Measurements from ENCODE around the gene KCND3. TPM values are rescaled to one million over a fixed set of nuclear protein-coding genes. Genes with fewer than 3 reads are reported as not detected.
"Not testable (repeated sequence)": the region's sequence is repeated elsewhere in the genome, so short reads cannot be mapped to it uniquely, and the experiment has no call there.

The KCND3 gene
- total RNA-seq, 1 experiment from 2014 or later: 0.10 TPM

DNA sequence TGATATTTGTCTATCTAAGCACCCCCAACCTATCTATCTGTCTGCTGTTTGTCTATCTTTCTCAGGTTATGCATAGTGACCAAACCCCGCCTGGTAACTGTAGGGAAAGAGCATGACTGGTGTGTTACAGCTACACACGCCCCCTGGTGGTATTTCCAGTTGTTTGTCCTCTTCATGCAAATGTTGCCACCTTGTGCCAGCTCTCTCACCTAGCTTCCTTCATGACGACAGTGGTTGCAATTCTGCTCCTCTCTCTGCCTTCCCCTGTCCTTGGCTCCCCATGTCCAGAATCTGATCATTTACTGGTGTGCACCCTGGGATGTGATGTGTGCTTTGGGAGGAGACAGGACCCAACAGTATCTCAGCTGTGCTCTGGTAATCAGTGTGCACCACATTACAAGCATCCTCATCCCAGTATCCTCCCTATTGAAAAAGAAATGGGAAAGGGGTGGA lies 242.2 kb downstream of the KCND3 start:
- no peaks in the 10 kb centered on the region for H3K36me3 ChIP-seq
- no peaks in the 10 kb centered on the region for H3K9me3 ChIP-seq
- H3K27me3 ChIP-seq: no peaks in the 10 kb centered on the region
- H3K4me3 ChIP-seq: no peak overlapping the region
- DNase-seq: peak; percentile 61

DNA sequence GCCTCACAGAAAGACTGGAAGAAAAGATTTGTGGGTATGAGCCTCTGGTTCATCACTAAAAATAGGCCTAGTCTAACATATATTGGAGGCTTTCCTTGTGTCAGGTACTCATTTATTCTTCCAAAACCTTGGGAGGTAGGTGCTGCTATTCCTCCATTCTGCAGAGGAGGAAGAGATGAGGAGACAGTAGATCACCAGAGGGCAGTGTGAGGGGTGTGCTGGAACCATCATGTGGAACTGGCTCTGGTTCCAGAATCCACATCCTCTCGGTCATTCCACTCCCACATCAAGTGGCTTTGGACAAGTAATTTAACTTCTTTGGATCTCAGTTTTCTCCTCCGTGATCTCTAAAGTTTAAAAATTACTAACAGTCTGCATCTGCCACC lies 242.9 kb downstream of the KCND3 start:
- Histone ChIP-seq H3K27me3 (0 out of 2 replicates have a peak, but pooled peaks cover 3% of the 10 kb centered on the region), H3K36me3 (no peaks in the 10 kb centered on the region), H3K4me3 (no peak overlapping the region), H3K9me3 (no peaks in the 10 kb centered on the region)
- no peak for DNase-seq

DNA sequence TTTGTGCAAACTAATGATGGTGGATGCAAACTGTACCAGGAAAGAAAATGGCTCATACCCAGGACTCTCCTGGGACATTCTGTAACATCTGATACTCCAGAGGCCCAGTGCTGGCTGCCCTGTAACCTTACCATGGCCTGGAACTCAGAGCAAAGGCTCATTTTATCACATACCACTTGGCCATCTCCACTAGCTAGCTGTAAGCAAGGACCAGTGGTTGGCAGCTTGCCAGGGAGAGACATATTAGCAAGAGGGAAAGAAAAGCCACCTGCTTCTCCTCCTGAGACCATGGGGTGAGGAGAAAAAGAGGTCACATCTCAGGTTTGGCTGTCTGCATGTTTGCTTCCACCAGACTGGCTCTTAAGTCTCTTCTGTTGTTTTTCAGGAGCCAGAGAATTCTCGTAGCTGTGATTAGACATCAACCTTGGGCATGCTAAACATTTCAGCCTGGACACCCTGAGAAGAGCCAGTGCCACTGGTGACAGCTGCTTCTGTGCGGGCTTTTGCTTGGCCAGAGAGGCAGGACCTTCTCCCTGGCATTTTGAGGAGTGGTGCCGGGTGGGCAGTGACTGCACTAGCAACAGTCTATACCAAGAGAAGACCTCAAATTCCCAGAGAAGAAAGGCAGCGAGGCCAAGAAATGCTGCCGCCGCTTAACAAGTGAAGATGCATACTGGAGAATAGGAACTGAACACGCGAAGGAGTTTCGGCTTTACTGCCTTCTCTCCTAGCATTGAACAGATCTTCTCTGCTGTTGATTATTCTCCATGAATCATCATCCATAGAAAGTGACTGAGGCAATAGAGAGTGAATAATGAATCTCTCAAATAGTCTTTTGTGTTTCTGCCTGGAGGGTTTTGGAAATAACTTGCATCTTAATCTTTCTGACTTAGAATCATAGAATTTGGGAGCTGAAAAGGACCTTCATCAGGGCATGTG lies 243.5 kb downstream of the KCND3 start:
- no peak for DNase-seq
- Histone ChIP-seq H3K4me3 (no peak overlapping the region), H3K27me3 (peaks cover 3% of the 10 kb centered on the region; the same call in 1 of the 2 replicates), H3K36me3 (no peaks in the 10 kb centered on the region), H3K9me3 (no peaks in the 10 kb centered on the region)

GRCh38 chr1:111743679-111744101 lies 245.8 kb downstream of the KCND3 start:
- peak; percentile 30 for DNase-seq
- Histone ChIP-seq H3K36me3 (no peaks in the 10 kb centered on the region), H3K9me3 (no peaks in the 10 kb centered on the region), H3K27me3 (peaks cover 9% of the 10 kb centered on the region), H3K4me3 (no peak overlapping the region)

GRCh38 chr1:111742938-111743549 lies 246.4 kb downstream of the KCND3 start:
- Histone ChIP-seq H3K36me3 (no peaks in the 10 kb centered on the region), H3K4me3 (no peak overlapping the region), H3K9me3 (no peaks in the 10 kb centered on the region), H3K27me3 (peaks cover 9% of the 10 kb centered on the region)
- no peak for DNase-seq

GRCh38 chr1:111742292-111742691 lies 247.2 kb downstream of the KCND3 start:
- not testable (repeated sequence) for H3K27me3 ChIP-seq, H3K9me3 ChIP-seq, H3K4me3 ChIP-seq, H3K36me3 ChIP-seq, DNase-seq

- Histone ChIP-seq H3K9me3 (no peaks in the 10 kb centered on the region), H3K4me3 (peak overlapping the region; percentile 56), H3K36me3 (no peaks in the 10 kb centered on the region), H3K27me3 (peaks cover 9% of the 10 kb centered on the region)
- DNase-seq: peak; percentile 67
These were observed 249.3 kb downstream of the KCND3 start for GRCh38 chr1:111739925-111740765.

GRCh38 chr1:111739194-111739924 lies 250.1 kb downstream of the KCND3 start, which contains the start of gene INKA2:
INKA2 (minus strand) TSS chr1:111739395; CDS start chr1:111739242, 153 bp downstream.
- H3K36me3 ChIP-seq: no peaks in the 10 kb centered on the region
- peak within 1 kb of the TSS; percentile 56 for H3K4me3 ChIP-seq
- H3K27me3 ChIP-seq: peaks cover 9% of the 10 kb centered on the region
- H3K9me3 ChIP-seq: no peaks in the 10 kb centered on the region
- DNase-seq: peak; percentile 89

GRCh38 chr1:111738436-111739193 lies 250.9 kb downstream of the KCND3 start:
- H3K4me3 ChIP-seq: peak overlapping the region; percentile 56
- H3K27me3 ChIP-seq: peaks cover 9% of the 10 kb centered on the region
- H3K9me3 ChIP-seq: no peaks in the 10 kb centered on the region
- no peaks in the 10 kb centered on the region for H3K36me3 ChIP-seq
- DNase-seq: peak; percentile 80

DNA sequence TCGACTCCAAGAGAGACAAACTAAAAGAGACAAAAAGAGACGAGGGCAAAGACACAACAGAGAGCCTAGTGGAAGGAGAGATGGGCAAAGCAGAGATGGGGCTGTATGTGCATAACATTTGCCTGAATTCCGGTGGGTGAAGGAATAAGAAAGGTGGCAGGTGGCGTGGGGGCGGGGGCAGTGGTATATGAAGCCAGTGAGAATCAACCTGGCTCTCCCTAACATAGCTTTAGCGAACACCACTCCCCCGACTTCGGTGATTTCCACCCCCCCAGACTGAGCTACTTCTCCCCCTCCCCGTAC lies 251.4 kb downstream of the KCND3 start:
- no peaks in the 10 kb centered on the region for H3K36me3 ChIP-seq
- DNase-seq: no peak
- H3K27me3 ChIP-seq: peaks cover 9% of the 10 kb centered on the region
- H3K4me3 ChIP-seq: peak overlapping the region; percentile 56
- no peaks in the 10 kb centered on the region for H3K9me3 ChIP-seq

GRCh38 chr1:111737216-111738132 lies 252.0 kb downstream of the KCND3 start:
- Histone ChIP-seq H3K27me3 (peaks cover 9% of the 10 kb centered on the region), H3K4me3 (peak overlapping the region; percentile 56), H3K9me3 (no peaks in the 10 kb centered on the region), H3K36me3 (no peaks in the 10 kb centered on the region)
- no peak for DNase-seq

DNA sequence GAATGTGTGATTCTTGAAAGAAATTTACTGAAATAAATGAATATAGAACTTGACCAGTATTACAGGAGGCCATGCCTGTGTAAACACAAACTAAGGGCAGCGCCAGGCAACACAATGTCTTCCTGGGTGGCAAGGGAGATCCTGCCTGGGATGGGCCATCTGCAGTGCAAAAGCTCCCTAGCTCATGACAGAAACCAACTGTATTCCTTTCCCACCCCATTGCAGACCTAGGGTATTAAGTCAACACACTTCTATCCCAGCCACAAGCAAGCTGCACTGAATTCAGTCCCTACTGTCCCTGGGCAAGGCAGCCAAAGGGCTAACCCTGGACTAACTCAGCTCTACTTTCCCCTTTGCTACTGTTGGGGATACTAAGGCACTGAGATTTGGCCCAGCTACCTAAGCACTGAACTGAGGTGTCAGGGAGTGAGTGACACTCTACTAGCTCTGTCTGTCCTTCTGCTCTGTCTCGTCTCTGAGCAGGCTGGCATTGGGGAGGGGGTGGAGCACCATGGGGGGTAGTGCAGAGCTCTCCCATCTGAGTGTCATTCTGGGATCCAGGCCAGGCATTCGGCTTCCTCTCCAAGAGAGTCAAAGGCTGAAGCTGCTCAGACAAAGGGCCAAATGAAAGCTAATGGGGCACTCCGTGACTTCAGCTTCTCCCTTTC lies 252.8 kb downstream of the KCND3 start:
- Histone ChIP-seq H3K9me3 (no peaks in the 10 kb centered on the region), H3K4me3 (no peak overlapping the region), H3K36me3 (no peaks in the 10 kb centered on the region), H3K27me3 (peaks cover 7% of the 10 kb centered on the region)
- peak; percentile 85 for DNase-seq

DNA sequence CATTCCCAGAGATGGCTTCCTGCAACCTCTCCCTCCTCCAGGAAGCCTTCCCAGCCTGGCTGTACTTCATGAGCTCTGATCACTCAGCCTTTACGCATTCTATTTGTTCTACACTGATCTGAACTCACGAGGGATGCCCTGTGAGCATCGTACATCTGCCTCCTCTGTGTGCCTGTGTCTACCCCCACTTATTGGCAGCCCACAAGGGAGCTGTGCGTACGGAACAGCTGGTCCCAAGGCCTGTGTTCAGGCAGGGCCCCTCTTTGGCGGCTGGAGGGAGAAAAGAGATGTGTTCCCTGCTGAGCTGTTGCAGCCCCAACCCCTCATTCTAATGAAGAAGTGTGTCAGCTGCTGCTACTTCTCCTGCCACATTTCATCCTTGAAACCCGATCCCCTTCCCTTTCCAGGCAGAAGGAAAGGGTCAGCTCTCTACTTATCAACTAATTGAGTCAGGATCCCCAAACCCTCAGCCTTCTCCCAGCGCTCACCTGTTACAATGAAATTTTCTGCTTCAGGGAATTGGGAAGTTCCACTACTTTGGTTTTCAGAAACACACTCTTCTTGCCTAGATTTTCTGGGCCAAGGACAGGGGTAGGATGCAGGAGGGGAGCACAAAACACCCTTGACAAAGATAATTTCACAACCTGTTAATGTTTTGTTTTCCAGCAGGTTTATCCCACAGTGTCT lies 253.5 kb downstream of the KCND3 start:
- Histone ChIP-seq H3K9me3 (no peaks in the 10 kb centered on the region), H3K4me3 (no peak overlapping the region), H3K36me3 (no peaks in the 10 kb centered on the region), H3K27me3 (peaks cover 7% of the 10 kb centered on the region)
- DNase-seq: no peak

DNA sequence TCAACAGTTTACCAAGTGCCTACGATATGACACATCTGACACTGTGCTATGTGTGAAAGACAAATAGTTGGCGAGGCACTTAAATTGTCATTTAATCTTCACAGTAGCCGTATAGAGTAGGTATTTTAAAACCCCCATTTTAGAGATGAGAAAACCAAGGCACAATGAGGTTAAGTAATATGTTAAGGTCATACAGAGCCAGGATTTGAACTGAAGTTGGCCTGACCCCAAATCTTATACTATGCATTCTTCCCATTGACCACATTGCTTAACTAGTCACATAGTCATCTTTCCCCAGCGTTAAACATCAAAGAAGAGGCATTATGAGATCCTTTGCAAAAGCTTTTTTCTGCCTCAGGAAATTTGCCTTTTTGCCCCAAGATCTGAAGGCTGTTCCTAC lies 254.1 kb downstream of the KCND3 start:
- Histone ChIP-seq H3K9me3 (no peaks in the 10 kb centered on the region), H3K36me3 (no peaks in the 10 kb centered on the region)
- no peak for DNase-seq

More for the DNA sequence above, 254.1 kb downstream of the KCND3 start:
- no peak overlapping the region for H3K4me3 ChIP-seq
- peaks cover 4% of the 10 kb centered on the region for H3K27me3 ChIP-seq
